K562 (cell line): ENCODE results near the gene IFI16. TPM values are rescaled to one million over a fixed set of nuclear protein-coding genes. Genes with fewer than 3 reads are reported as not detected.
A peak's percentile ranks its signal among the peaks of the same experiment; 100 is the strongest.

Experiments used
- ELF4 ChIP-seq: fragments of 450-650 bp; formaldehyde crosslinking; IDR thresholded peaks from 2 replicates; pipeline ENCODE4 v1.4.0; 2022; ENCODE audit warnings: missing genetic modification characterization
- KDM2B ChIP-seq: fragments of 250-450 bp; sonication (Bioruptor Pico); IDR thresholded peaks from 2 replicates; pipeline ENCODE4 v1.8.0; 2021; ENCODE audit warnings: mild to moderate bottlenecking, moderate library complexity
- KLF6 ChIP-seq: fragments of 250-450 bp; sonication (Bioruptor Pico); IDR thresholded peaks from 2 replicates; pipeline ENCODE4 v1.4.0; 2020; ENCODE audit warnings: mild to moderate bottlenecking, moderate library complexity, borderline replicate concordance
- NR2C1 ChIP-seq, 2 experiments: fragments of 450-650 bp; IDR thresholded peaks; 2 replicates each; pipeline ENCODE4 v1.6.1; 2017; ENCODE audit warnings: mild to moderate bottlenecking in 2 of 2, antibody characterized with exemption in 1 of 2, inconsistent platforms in 1 of 2, missing compliant biosample characterization in 1 of 2, missing genetic modification characterization in 1 of 2
- POLR2AphosphoS5 ChIP-seq: IDR thresholded peaks from 2 replicates; pipeline ENCODE4 v1.6.1; 2011; ENCODE audit warnings: mild to moderate bottlenecking, low read depth, low read length, moderate library complexity; ENCODE audit not compliant: control insufficient read depth, insufficient read depth
- SIN3B ChIP-seq: fragments of 450-650 bp; IDR thresholded peaks from 2 replicates; pipeline ENCODE4 v1.6.1; 2017; ENCODE audit warnings: low read depth, mild to moderate bottlenecking, moderate library complexity
- XRCC3 ChIP-seq: fragments of 450-650 bp; IDR thresholded peaks from 2 replicates; pipeline ENCODE4 v1.6.1; 2017; ENCODE audit warnings: mild to moderate bottlenecking, moderate library complexity
- ZNF175 ChIP-seq: fragments of 200-800 bp; sonication (Bioruptor generic); IDR thresholded peaks from 2 replicates; pipeline ENCODE4 v1.6.1; 2016; ENCODE audit warnings: low read depth, mild to moderate bottlenecking, missing genetic modification characterization, missing compliant biosample characterization
- ZNF584 ChIP-seq: fragments of 200-800 bp; sonication (Bioruptor generic); IDR thresholded peaks from 2 replicates; pipeline ENCODE4 v1.6.1; 2016; ENCODE audit warnings: low read depth, mild to moderate bottlenecking, missing genetic modification characterization, missing compliant biosample characterization
- ZNF644 ChIP-seq: fragments of 200-800 bp; sonication (Bioruptor generic); IDR thresholded peaks from 2 replicates; pipeline ENCODE4 v1.6.1; 2016; ENCODE audit warnings: low read depth, missing genetic modification characterization, missing compliant biosample characterization
- ZNF780A ChIP-seq: fragments of 250-450 bp; sonication (Bioruptor Pico); IDR thresholded peaks from 2 replicates; pipeline ENCODE4 v1.5.0; 2021; ENCODE audit warnings: mild to moderate bottlenecking
- polyA plus RNA-seq, 8 experiments: library from polyadenylated mRNA; depleted of rRNA in 4 of 8; stranded (reverse) in 5 of 8; unstranded in 3 of 8; fragments of >200 nt; fragmentation: Nextera tagmentation in 2 of 8; fragmentation: Illumina TruSeq in 1 of 8; extraction: Ambion mirVana in 2 of 8; extraction: Trizol in 1 of 8; gene quantifications; 2 replicates each; pipeline versions ENCODE4 v1.2.1 to v1.2.3, GENCODE V29; 2011 to 2014; ENCODE audit warnings: inconsistent platforms in 1 of 8, missing spikeins in 1 of 8
- total RNA-seq, 7 experiments: library from RNA; depleted of rRNA in 6 of 7; stranded (reverse); fragments of >200 nt in 6 of 7; fragmentation: Illumina TruSeq in 2 of 7; extraction: Trizol in 2 of 7; gene quantifications; 2 replicates each; pipeline versions ENCODE4 v1.2.1 to v1.2.3, GENCODE V29; 2011 to 2021; ENCODE audit warnings: low replicate concordance in 1 of 7
- TF ChIP-seq, protein P1 (sequence below): fragments of 450-650 bp; IDR thresholded peaks from 2 replicates; pipeline ENCODE4 v1.6.1; 2016; ENCODE audit warnings: mild to moderate bottlenecking, moderate library complexity
- TF ChIP-seq, protein P2 (sequence below): fragments of 450-650 bp; IDR thresholded peaks from 2 replicates; pipeline ENCODE4 v1.6.1; 2014; ENCODE audit warnings: low read depth, mild to moderate bottlenecking, moderate library complexity, borderline replicate concordance
- TF ChIP-seq, protein P3 (sequence below): fragments of 250-450 bp; sonication (Bioruptor Pico); IDR thresholded peaks from 2 replicates; pipeline ENCODE4 v1.8.0; 2022; ENCODE audit warnings: inconsistent platforms, mild to moderate bottlenecking, moderate library complexity, borderline replicate concordance

IFI16 gene
- total and polyA plus RNA-seq, 9 of the 15 experiments (the other 6 are each of a cell fraction or from before 2014, with no cell fraction given) = 0.70 to 2.8 (median 1.6) TPM

DNA sequence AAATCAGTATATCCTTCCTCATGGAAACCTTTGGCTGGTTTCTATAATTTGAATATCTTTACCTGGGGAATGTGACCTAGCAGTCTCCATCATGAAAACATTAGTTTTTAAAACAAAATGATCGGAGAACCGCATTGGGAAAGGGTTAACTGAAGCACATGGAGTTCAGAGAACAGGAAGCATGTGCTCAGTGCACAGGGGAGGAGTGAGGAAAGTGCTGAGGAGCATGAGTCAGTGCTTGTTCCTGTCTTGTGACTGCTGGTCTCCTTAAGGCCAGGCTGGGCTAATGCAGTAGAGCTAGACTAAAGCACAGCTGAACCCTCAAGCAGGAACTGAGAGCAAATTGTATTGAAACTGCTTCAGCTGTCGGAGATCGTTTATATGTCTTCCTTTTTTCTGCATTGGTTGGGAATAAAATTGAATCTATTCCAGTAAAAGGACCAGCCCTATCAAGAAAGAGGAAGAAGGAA is 5.8 kb downstream of the IFI16 start (continued):
- TF ChIP-seq, protein P1, sequence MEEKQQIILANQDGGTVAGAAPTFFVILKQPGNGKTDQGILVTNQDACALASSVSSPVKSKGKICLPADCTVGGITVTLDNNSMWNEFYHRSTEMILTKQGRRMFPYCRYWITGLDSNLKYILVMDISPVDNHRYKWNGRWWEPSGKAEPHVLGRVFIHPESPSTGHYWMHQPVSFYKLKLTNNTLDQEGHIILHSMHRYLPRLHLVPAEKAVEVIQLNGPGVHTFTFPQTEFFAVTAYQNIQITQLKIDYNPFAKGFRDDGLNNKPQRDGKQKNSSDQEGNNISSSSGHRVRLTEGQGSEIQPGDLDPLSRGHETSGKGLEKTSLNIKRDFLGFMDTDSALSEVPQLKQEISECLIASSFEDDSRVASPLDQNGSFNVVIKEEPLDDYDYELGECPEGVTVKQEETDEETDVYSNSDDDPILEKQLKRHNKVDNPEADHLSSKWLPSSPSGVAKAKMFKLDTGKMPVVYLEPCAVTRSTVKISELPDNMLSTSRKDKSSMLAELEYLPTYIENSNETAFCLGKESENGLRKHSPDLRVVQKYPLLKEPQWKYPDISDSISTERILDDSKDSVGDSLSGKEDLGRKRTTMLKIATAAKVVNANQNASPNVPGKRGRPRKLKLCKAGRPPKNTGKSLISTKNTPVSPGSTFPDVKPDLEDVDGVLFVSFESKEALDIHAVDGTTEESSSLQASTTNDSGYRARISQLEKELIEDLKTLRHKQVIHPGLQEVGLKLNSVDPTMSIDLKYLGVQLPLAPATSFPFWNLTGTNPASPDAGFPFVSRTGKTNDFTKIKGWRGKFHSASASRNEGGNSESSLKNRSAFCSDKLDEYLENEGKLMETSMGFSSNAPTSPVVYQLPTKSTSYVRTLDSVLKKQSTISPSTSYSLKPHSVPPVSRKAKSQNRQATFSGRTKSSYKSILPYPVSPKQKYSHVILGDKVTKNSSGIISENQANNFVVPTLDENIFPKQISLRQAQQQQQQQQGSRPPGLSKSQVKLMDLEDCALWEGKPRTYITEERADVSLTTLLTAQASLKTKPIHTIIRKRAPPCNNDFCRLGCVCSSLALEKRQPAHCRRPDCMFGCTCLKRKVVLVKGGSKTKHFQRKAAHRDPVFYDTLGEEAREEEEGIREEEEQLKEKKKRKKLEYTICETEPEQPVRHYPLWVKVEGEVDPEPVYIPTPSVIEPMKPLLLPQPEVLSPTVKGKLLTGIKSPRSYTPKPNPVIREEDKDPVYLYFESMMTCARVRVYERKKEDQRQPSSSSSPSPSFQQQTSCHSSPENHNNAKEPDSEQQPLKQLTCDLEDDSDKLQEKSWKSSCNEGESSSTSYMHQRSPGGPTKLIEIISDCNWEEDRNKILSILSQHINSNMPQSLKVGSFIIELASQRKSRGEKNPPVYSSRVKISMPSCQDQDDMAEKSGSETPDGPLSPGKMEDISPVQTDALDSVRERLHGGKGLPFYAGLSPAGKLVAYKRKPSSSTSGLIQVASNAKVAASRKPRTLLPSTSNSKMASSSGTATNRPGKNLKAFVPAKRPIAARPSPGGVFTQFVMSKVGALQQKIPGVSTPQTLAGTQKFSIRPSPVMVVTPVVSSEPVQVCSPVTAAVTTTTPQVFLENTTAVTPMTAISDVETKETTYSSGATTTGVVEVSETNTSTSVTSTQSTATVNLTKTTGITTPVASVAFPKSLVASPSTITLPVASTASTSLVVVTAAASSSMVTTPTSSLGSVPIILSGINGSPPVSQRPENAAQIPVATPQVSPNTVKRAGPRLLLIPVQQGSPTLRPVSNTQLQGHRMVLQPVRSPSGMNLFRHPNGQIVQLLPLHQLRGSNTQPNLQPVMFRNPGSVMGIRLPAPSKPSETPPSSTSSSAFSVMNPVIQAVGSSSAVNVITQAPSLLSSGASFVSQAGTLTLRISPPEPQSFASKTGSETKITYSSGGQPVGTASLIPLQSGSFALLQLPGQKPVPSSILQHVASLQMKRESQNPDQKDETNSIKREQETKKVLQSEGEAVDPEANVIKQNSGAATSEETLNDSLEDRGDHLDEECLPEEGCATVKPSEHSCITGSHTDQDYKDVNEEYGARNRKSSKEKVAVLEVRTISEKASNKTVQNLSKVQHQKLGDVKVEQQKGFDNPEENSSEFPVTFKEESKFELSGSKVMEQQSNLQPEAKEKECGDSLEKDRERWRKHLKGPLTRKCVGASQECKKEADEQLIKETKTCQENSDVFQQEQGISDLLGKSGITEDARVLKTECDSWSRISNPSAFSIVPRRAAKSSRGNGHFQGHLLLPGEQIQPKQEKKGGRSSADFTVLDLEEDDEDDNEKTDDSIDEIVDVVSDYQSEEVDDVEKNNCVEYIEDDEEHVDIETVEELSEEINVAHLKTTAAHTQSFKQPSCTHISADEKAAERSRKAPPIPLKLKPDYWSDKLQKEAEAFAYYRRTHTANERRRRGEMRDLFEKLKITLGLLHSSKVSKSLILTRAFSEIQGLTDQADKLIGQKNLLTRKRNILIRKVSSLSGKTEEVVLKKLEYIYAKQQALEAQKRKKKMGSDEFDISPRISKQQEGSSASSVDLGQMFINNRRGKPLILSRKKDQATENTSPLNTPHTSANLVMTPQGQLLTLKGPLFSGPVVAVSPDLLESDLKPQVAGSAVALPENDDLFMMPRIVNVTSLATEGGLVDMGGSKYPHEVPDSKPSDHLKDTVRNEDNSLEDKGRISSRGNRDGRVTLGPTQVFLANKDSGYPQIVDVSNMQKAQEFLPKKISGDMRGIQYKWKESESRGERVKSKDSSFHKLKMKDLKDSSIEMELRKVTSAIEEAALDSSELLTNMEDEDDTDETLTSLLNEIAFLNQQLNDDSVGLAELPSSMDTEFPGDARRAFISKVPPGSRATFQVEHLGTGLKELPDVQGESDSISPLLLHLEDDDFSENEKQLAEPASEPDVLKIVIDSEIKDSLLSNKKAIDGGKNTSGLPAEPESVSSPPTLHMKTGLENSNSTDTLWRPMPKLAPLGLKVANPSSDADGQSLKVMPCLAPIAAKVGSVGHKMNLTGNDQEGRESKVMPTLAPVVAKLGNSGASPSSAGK = peak; percentile 99
- TF ChIP-seq KLF6 (CRISPR knock-in tag) (peak; percentile 67; the same call in 1 of the 2 replicates), KDM2B (no peak), XRCC3 (no peak), ZNF175 (CRISPR knock-in tag) (peak; percentile 98), ZNF584 (CRISPR knock-in tag) (peak; percentile 77; the same call in 1 of the 2 replicates), NR2C1 (IDR thresholded peaks at IDR 0.05) (peak; percentile 33; the same call in 1 of the 2 replicates), NR2C1 (tag; IDR thresholded peaks at IDR 0.05) (peak; percentile 74), SIN3B (no peak), POLR2AphosphoS5 (no peak), ZNF644 (tag) (peak; percentile 78), ZNF780A (CRISPR knock-in tag) (no peak), ELF4 (peak; percentile 82)
- TF ChIP-seq, protein P2, sequence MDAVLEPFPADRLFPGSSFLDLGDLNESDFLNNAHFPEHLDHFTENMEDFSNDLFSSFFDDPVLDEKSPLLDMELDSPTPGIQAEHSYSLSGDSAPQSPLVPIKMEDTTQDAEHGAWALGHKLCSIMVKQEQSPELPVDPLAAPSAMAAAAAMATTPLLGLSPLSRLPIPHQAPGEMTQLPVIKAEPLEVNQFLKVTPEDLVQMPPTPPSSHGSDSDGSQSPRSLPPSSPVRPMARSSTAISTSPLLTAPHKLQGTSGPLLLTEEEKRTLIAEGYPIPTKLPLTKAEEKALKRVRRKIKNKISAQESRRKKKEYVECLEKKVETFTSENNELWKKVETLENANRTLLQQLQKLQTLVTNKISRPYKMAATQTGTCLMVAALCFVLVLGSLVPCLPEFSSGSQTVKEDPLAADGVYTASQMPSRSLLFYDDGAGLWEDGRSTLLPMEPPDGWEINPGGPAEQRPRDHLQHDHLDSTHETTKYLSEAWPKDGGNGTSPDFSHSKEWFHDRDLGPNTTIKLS = no peak
- TF ChIP-seq, protein P3, sequence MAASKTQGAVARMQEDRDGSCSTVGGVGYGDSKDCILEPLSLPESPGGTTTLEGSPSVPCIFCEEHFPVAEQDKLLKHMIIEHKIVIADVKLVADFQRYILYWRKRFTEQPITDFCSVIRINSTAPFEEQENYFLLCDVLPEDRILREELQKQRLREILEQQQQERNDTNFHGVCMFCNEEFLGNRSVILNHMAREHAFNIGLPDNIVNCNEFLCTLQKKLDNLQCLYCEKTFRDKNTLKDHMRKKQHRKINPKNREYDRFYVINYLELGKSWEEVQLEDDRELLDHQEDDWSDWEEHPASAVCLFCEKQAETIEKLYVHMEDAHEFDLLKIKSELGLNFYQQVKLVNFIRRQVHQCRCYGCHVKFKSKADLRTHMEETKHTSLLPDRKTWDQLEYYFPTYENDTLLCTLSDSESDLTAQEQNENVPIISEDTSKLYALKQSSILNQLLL (CRISPR knock-in tag) = no peak
